Measurements from ENCODE around the gene NAA10. TPM values are rescaled to one million over a fixed set of nuclear protein-coding genes. Genes with fewer than 3 reads are reported as not detected.

The NAA10 gene
- total RNA-seq, 6 experiments from 2014 or later, result 36.1 to 56.2 (median 39.7) TPM

- H3K4me3 ChIP-seq, result no peak overlapping the region
- no peaks in the 10 kb centered on the region for H3K4me1 ChIP-seq
- peak; percentile 83 to 85 (median 84) for DNase-seq
- no peak overlapping the region for H3K27ac ChIP-seq
- ATAC-seq, result peak; percentile 73 to 79 (median 76)
- intact Hi-C loops (cut with DNase I), result no loop called here
- no peak for TF ChIP-seq POLR2A (IDR thresholded peaks at IDR 0.05)
- TF ChIP-seq, protein P1, sequence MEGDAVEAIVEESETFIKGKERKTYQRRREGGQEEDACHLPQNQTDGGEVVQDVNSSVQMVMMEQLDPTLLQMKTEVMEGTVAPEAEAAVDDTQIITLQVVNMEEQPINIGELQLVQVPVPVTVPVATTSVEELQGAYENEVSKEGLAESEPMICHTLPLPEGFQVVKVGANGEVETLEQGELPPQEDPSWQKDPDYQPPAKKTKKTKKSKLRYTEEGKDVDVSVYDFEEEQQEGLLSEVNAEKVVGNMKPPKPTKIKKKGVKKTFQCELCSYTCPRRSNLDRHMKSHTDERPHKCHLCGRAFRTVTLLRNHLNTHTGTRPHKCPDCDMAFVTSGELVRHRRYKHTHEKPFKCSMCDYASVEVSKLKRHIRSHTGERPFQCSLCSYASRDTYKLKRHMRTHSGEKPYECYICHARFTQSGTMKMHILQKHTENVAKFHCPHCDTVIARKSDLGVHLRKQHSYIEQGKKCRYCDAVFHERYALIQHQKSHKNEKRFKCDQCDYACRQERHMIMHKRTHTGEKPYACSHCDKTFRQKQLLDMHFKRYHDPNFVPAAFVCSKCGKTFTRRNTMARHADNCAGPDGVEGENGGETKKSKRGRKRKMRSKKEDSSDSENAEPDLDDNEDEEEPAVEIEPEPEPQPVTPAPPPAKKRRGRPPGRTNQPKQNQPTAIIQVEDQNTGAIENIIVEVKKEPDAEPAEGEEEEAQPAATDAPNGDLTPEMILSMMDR (IDR thresholded peaks at IDR 0.05), result peak; percentile 28 to 71 (median 63)
- H3K36me3 ChIP-seq, result no peaks in the 10 kb centered on the region
- no peaks in the 10 kb centered on the region for H3K9me3 ChIP-seq
- H3K27me3 ChIP-seq, result no peaks in the 10 kb centered on the region
- 57% methylated on average over 7 of the region's 25 CpGs for WGBS (ENCODE audit: insufficient coverage, low coverage, low lambda C conversion rate, missing lambda C conversion rate)
Observed at GRCh38 chrX:153922932-153923857, 11.6 kb downstream of the NAA10 start.

DNA sequence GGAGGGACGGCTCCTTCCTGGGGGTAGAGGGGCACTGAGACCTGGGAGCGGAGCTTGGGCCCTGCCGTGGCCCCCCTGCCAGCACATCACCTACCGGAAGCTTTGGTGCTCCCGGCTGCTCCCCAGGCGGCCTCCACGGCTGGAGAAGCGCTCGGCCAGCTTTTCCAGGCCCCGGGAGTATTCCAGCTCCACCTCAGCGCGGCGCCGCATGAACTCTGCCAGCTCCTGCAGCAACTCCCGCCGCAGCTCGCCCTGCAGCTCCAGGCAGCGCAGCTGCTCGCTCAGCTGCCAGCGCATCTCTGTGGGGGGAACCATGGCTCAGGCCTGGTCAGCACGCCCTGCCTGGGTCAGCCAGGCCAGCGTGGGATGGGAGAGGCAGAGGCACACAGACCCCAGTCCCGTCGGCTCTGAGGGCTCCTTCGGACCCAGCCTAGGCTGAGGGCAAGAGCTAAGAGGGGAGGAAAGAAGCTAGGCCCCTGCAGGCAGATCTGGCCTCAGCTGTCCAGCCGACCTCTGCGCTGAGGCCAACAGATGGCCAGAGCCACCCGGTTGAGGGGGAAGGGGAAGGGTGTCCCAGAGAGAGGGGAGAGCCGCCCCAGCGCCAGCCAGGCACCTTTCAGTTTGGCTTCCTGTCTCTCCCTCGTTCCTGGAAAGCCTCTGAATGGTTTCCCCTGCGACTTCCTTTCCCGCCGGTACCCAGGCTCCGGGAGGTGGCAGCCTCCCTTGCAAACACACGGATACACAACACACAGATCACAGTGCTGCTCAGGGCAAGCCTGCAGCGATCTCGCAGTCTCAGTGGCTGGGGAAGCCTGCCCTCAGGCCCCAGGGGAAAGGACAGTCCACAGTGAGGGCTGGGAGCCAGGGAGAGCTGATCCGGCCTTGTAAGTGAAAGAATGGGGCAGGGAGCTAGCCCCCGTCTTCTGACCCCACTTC lies 13.1 kb downstream of the NAA10 start:
- Histone ChIP-seq H3K4me1 (no peaks in the 10 kb centered on the region), H3K4me3 (no peak overlapping the region), H3K36me3 (no peaks in the 10 kb centered on the region), H3K27me3 (no peaks in the 10 kb centered on the region), H3K9me3 (no peaks in the 10 kb centered on the region), H3K27ac (no peak overlapping the region)
- DNase-seq (peak in 1 of 3 donors; percentile 28), ATAC-seq (peak in 1 of 4 donors; percentile 10)
- TF ChIP-seq, protein P1 (IDR thresholded peaks at IDR 0.05), result no peak
- 20% methylated on average over 4 of the region's 40 CpGs for WGBS (ENCODE audit: insufficient coverage, low coverage, low lambda C conversion rate, missing lambda C conversion rate)
- intact Hi-C loops (cut with DNase I), result no loop called here

GRCh38 chrX:153921070-153921469 lies 13.8 kb downstream of the NAA10 start:
- intact Hi-C loops (cut with DNase I), result no loop called here
- no peak overlapping the region for H3K27ac ChIP-seq

GRCh38 chrX:153920546-153920945 lies 14.3 kb downstream of the NAA10 start:
- no peak overlapping the region for H3K27ac ChIP-seq
- H3K9me3 ChIP-seq, result no peaks in the 10 kb centered on the region
- intact Hi-C loops (cut with DNase I), result no loop called here
- H3K27me3 ChIP-seq, result no peaks in the 10 kb centered on the region
- no peaks in the 10 kb centered on the region for H3K4me1 ChIP-seq
- peak in 1 of 3 donors; percentile 39 for DNase-seq
- no peak for TF ChIP-seq POLR2A (IDR thresholded peaks at IDR 0.05)
- TF ChIP-seq, protein P1 (IDR thresholded peaks at IDR 0.05), result no peak
- no peak for ATAC-seq
- H3K36me3 ChIP-seq, result no peaks in the 10 kb centered on the region
- WGBS (ENCODE audit: insufficient coverage, low coverage, low lambda C conversion rate, missing lambda C conversion rate), result 78% methylated on average over 6 of the region's 14 CpGs
- H3K4me3 ChIP-seq, result no peak overlapping the region

More at GRCh38 chrX:153921070-153921469, 13.8 kb downstream of the NAA10 start:
- Histone ChIP-seq H3K27me3 (no peaks in the 10 kb centered on the region), H3K4me1 (no peaks in the 10 kb centered on the region), H3K4me3 (no peak overlapping the region), H3K9me3 (no peaks in the 10 kb centered on the region), H3K36me3 (no peaks in the 10 kb centered on the region)
- DNase-seq, result no peak
- no CpG with 5 or more reads among the region's 16 CpGs for WGBS (ENCODE audit: insufficient coverage, low coverage, low lambda C conversion rate, missing lambda C conversion rate)
- TF ChIP-seq, protein P1 (IDR thresholded peaks at IDR 0.05), result no peak
- no peak for ATAC-seq
